Heart left ventricle (tissue), 16 donors: ENCODE results near the gene KRTAP19-4. TPM values are rescaled to one million over a fixed set of nuclear protein-coding genes. Genes with fewer than 3 reads are reported as not detected.

Experiments used
- ATAC-seq, 4 donors: fragments of 200-7000 bp; cut with Tn5 transposase; one replicate each; pipeline ENCODE4 v1.9.1; 2020 to 2022; ENCODE audit warnings: moderate library complexity in 4 of 4, mild to moderate bottlenecking in 3 of 4, moderate number of reproducible peaks in 1 of 4
- DNase-seq, 5 donors: peaks; one replicate each; pipeline ENCODE4 v3.0.0-alpha.2; 2020
- H3K27ac ChIP-seq, 12 donors: fragments of 200-600 bp; sonication (generic) in 4 of 12; one replicate each; pipeline versions ENCODE4 v1.5.0 to v1.8.0; 2016 to 2022; ENCODE audit warnings: mild to moderate bottlenecking in 2 of 12
- H3K27me3 ChIP-seq, 9 donors: fragments of 200-600 bp; sonication (generic) in 2 of 9; one replicate each; pipeline versions ENCODE4 v1.5.1 to v1.8.0; 2016 to 2022; ENCODE audit warnings: mild to moderate bottlenecking in 3 of 9
- H3K36me3 ChIP-seq, 9 donors: fragments of 200-600 bp; sonication (generic) in 2 of 9; one replicate each; pipeline versions ENCODE4 v1.5.0 to v1.8.0; 2018 to 2022; ENCODE audit warnings: mild to moderate bottlenecking in 2 of 9
- H3K4me1 ChIP-seq, 12 donors: fragments of 200-600 bp; sonication (generic) in 4 of 12; one replicate each; pipeline versions ENCODE4 v1.5.0 to v1.8.0; 2016 to 2022; ENCODE audit warnings: mild to moderate bottlenecking in 3 of 12
- H3K4me3 ChIP-seq, 12 donors: fragments of 200-600 bp; sonication (generic) in 4 of 12; one replicate each; pipeline versions ENCODE4 v1.5.0 to v1.8.0; 2017 to 2022; ENCODE audit warnings: mild to moderate bottlenecking in 9 of 12, moderate library complexity in 4 of 12
- H3K9me3 ChIP-seq, 12 donors: fragments of 200-600 bp; sonication (generic) in 4 of 12; one replicate each; pipeline versions ENCODE4 v1.5.0 to v1.8.0; 2016 to 2022; ENCODE audit warnings: mild to moderate bottlenecking in 1 of 12
- POLR2A ChIP-seq, 2 donors: fragments of 450-650 bp; IDR thresholded peaks; one replicate each; pipeline ENCODE4 v1.6.1; 2017; ENCODE audit warnings: antibody characterized with exemption in 2 of 2, mild to moderate bottlenecking in 2 of 2, moderate library complexity in 2 of 2
- WGBS, 4 donors: extraction: QIAGEN DNeasy Blood & Tissue Kit in 2 of 4; methylation state at CpG; one replicate each; pipeline versions ENCODE4 v1.1.5 to v1.1.7; 2013 to 2018; 5-methylcytosine and 5-hydroxymethylcytosine counted together
- intact Hi-C, 10 donors: fragments of 100-400 bp; cut with DNase I; formaldehyde crosslinking; loops; one replicate each; pipeline versions ENCODE4 v1.11.1 to v1.14.2; 2022
- polyA plus RNA-seq, 2 donors: library from polyadenylated mRNA; stranded (reverse); fragments of 200-250 nt; gene quantifications; one replicate each; pipeline ENCODE4 v1.2.3, GENCODE V29; 2013
- total RNA-seq, 9 donors: library from RNA; depleted of rRNA in 2 of 9; stranded (reverse); fragments of >200 nt in 2 of 9; fragmentation: NEBNext Ultra II Directional in 3 of 9; extraction: Animal tissue kit (Norgen Biotek cat#: 25700) in 3 of 9; gene quantifications; one replicate each; pipeline versions ENCODE4 v1.1.0 to v1.2.4, GENCODE V29; 2016 to 2023
- TF ChIP-seq, protein P1 (sequence below), 12 donors: fragments of 200-600 bp; sonication (generic) in 4 of 12; IDR thresholded peaks; one replicate each; pipeline versions ENCODE4 v1.5.0 to v1.8.0; 2018 to 2022; ENCODE audit warnings: antibody characterized with exemption in 12 of 12, mild to moderate bottlenecking in 5 of 12
- donor health status: ischemic (EF 13 %, LVEDD 7.1; RV severe dilation, severe dysfunction).
- donor health status: healthy with polysubstance abuse.
- donor health status: DM: no; HTN: yes; CAD: no.
- donor health status: DM: no; HTN: no; CAD: no.
- donor health status: ischemic (EF 25% LVEDD 6.9; RV normal size, moderate dysfunction).
- donor health status: ischemic (EF 25% LVEDD 5.7; RV mildly dilated, moderate dysfunction).
- donor health status: healthy.
- donor health status: DM: yes; HTN: yes; CAD: no.
- donor health status: ischemic (EF 35%, LVEDD 5.7; RV mildly dilated, moderate dysfunction).
- donor health status: nonischemic (EF 11% LVEDD 7.7; RV severe dilation, severe dysfunction).
- donor health status: DM: yes; HTN: yes; CAD: no.
- donor health status: PGD.
- donor health status: ischemic (EF 29% LVEDD 5.4; RV normal size, mild dysfunction).
- donor health status: nonischemic (EF 23%, LVEDD 6.1; RV moderate dilation, normal function).

KRTAP19-4 gene
- total and polyA plus RNA-seq, 11 donors: not detected

DNA sequence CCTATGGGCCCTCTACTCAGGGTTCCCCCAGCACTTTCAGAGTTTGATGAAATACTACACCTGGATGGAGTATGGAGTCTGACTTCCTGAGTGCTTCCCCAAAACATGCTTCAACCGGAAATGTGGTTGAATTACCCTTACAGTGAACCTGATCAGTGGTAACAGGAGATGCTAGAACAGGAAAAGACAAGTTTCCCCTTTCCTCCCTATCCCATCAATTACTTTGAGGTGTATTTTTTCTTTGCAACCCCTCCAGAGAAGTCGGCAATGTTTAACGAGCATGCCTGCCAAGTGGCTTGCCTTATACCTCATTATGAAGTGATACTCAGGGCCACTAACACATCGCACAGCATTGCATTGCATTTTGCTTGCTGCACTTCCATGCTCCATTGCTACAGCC, 49.9 kb downstream of the KRTAP19-4 start:
- no peaks in the 10 kb centered on the region for H3K27me3 ChIP-seq
- H3K27ac ChIP-seq: no peak overlapping the region
- no peak for DNase-seq
- intact Hi-C loops: loop anchor here in 6 of 10 donors (5.0 to 10.0 kb wide), 3 partner anchors 285 to 638 kb away; no protein-coding TSS in a partner anchor
- 56 to 75% (median 65%) methylated on average over 4 of the region's 4 CpGs for WGBS, 4 donors
- TF ChIP-seq, protein P1, sequence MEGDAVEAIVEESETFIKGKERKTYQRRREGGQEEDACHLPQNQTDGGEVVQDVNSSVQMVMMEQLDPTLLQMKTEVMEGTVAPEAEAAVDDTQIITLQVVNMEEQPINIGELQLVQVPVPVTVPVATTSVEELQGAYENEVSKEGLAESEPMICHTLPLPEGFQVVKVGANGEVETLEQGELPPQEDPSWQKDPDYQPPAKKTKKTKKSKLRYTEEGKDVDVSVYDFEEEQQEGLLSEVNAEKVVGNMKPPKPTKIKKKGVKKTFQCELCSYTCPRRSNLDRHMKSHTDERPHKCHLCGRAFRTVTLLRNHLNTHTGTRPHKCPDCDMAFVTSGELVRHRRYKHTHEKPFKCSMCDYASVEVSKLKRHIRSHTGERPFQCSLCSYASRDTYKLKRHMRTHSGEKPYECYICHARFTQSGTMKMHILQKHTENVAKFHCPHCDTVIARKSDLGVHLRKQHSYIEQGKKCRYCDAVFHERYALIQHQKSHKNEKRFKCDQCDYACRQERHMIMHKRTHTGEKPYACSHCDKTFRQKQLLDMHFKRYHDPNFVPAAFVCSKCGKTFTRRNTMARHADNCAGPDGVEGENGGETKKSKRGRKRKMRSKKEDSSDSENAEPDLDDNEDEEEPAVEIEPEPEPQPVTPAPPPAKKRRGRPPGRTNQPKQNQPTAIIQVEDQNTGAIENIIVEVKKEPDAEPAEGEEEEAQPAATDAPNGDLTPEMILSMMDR (IDR thresholded peaks at IDR 0.05): no peak
- no peak for TF ChIP-seq POLR2A (IDR thresholded peaks at IDR 0.05)
- no peaks in the 10 kb centered on the region for H3K36me3 ChIP-seq
- no peaks in the 10 kb centered on the region for H3K4me1 ChIP-seq
- H3K4me3 ChIP-seq: no peak overlapping the region
- no peak for ATAC-seq
- H3K9me3 ChIP-seq: no peaks in the 10 kb centered on the region

Other genes starting within 250 kb of the KRTAP19-4 start
- not detected for gene KRTAP24-1, start 214.2 kb downstream of the KRTAP19-4 start, total RNA-seq
- gene KRTAP24-1, start 214.2 kb downstream of the KRTAP19-4 start, polyA plus RNA-seq: not detected
- not detected for gene KRTAP25-1, start 207.7 kb downstream of the KRTAP19-4 start, total RNA-seq
- gene KRTAP25-1, start 207.7 kb downstream of the KRTAP19-4 start, polyA plus RNA-seq: not detected
- gene KRTAP26-1, start 176.8 kb downstream of the KRTAP19-4 start, total RNA-seq: not detected
- gene KRTAP26-1, start 176.8 kb downstream of the KRTAP19-4 start, polyA plus RNA-seq: not detected
- not detected for gene KRTAP27-1, start 159.5 kb downstream of the KRTAP19-4 start, total RNA-seq
- not detected for gene KRTAP27-1, start 159.5 kb downstream of the KRTAP19-4 start, polyA plus RNA-seq
- not detected for gene KRTAP23-1, start 148.6 kb downstream of the KRTAP19-4 start, total RNA-seq
- not detected for gene KRTAP23-1, start 148.6 kb downstream of the KRTAP19-4 start, polyA plus RNA-seq
- not detected for gene KRTAP13-2, start 124.9 kb downstream of the KRTAP19-4 start, total RNA-seq
- gene KRTAP13-2, start 124.9 kb downstream of the KRTAP19-4 start, polyA plus RNA-seq: not detected
- gene KRTAP13-1, start 101.1 kb downstream of the KRTAP19-4 start, total RNA-seq: not detected
- not detected for gene KRTAP13-1, start 101.1 kb downstream of the KRTAP19-4 start, polyA plus RNA-seq
- gene KRTAP13-3, start 71.2 kb downstream of the KRTAP19-4 start, total RNA-seq: not detected
- gene KRTAP13-3, start 71.2 kb downstream of the KRTAP19-4 start, polyA plus RNA-seq: not detected
- gene KRTAP13-4, start 66.9 kb downstream of the KRTAP19-4 start, total RNA-seq: not detected
- not detected for gene KRTAP13-4, start 66.9 kb downstream of the KRTAP19-4 start, polyA plus RNA-seq
- gene KRTAP15-1, start 56.9 kb downstream of the KRTAP19-4 start, total RNA-seq: not detected
- not detected for gene KRTAP15-1, start 56.9 kb downstream of the KRTAP19-4 start, polyA plus RNA-seq
- not detected for gene KRTAP19-1, start 16.8 kb downstream of the KRTAP19-4 start, total RNA-seq
- not detected for gene KRTAP19-1, start 16.8 kb downstream of the KRTAP19-4 start, polyA plus RNA-seq
- gene KRTAP19-2, start 9.7 kb downstream of the KRTAP19-4 start, total RNA-seq: not detected
- not detected for gene KRTAP19-2, start 9.7 kb downstream of the KRTAP19-4 start, polyA plus RNA-seq
- gene KRTAP19-3, start 5.2 kb downstream of the KRTAP19-4 start, total RNA-seq: not detected
- gene KRTAP19-3, start 5.2 kb downstream of the KRTAP19-4 start, polyA plus RNA-seq: not detected
- gene KRTAP19-5, start 5.0 kb upstream of the KRTAP19-4 start, total RNA-seq: not detected
- gene KRTAP19-5, start 5.0 kb upstream of the KRTAP19-4 start, polyA plus RNA-seq: not detected
- not detected for gene KRTAP19-6, start 44.7 kb upstream of the KRTAP19-4 start, total RNA-seq
- not detected for gene KRTAP19-6, start 44.7 kb upstream of the KRTAP19-4 start, polyA plus RNA-seq
- not detected for gene KRTAP19-7, start 64.1 kb upstream of the KRTAP19-4 start, total RNA-seq
- gene KRTAP19-7, start 64.1 kb upstream of the KRTAP19-4 start, polyA plus RNA-seq: not detected
- not detected for gene KRTAP22-2, start 93.2 kb upstream of the KRTAP19-4 start, total RNA-seq
- gene KRTAP22-2, start 93.2 kb upstream of the KRTAP19-4 start, polyA plus RNA-seq: not detected
- not detected for gene KRTAP6-3, start 95.3 kb upstream of the KRTAP19-4 start, total RNA-seq
- not detected for gene KRTAP6-3, start 95.3 kb upstream of the KRTAP19-4 start, polyA plus RNA-seq
- gene KRTAP6-2, start 101.7 kb upstream of the KRTAP19-4 start, total RNA-seq: not detected
- gene KRTAP6-2, start 101.7 kb upstream of the KRTAP19-4 start, polyA plus RNA-seq: not detected
- gene KRTAP22-1, start 103.9 kb upstream of the KRTAP19-4 start, total RNA-seq: not detected
- not detected for gene KRTAP22-1, start 103.9 kb upstream of the KRTAP19-4 start, polyA plus RNA-seq
- not detected for gene KRTAP6-1, start 116.8 kb upstream of the KRTAP19-4 start, total RNA-seq
- not detected for gene KRTAP6-1, start 116.8 kb upstream of the KRTAP19-4 start, polyA plus RNA-seq
- not detected for gene KRTAP20-1, start 119.3 kb upstream of the KRTAP19-4 start, total RNA-seq
- not detected for gene KRTAP20-1, start 119.3 kb upstream of the KRTAP19-4 start, polyA plus RNA-seq
- gene KRTAP20-4, start 123.5 kb upstream of the KRTAP19-4 start, total RNA-seq: not detected
- not detected for gene KRTAP20-4, start 123.5 kb upstream of the KRTAP19-4 start, polyA plus RNA-seq
- gene KRTAP20-2, start 138.0 kb upstream of the KRTAP19-4 start, total RNA-seq: not detected
- gene KRTAP20-2, start 138.0 kb upstream of the KRTAP19-4 start, polyA plus RNA-seq: not detected
- not detected for gene KRTAP20-3, start 145.7 kb upstream of the KRTAP19-4 start, total RNA-seq
- gene KRTAP20-3, start 145.7 kb upstream of the KRTAP19-4 start, polyA plus RNA-seq: not detected
- not detected for gene KRTAP21-3, start 221.6 kb upstream of the KRTAP19-4 start, total RNA-seq
- not detected for gene KRTAP21-3, start 221.6 kb upstream of the KRTAP19-4 start, polyA plus RNA-seq